IMR-90 (cell line): ENCODE results near the gene ZCCHC7. TPM values are rescaled to one million over a fixed set of nuclear protein-coding genes. Genes with fewer than 3 reads are reported as not detected.

Source experiments
- ATAC-seq: fragments of 200-7000 bp; cut with Tn5 transposase; 2 replicates; pipeline ENCODE4 v1.9.1; 2020; ENCODE audit warnings: low read depth, mild to moderate bottlenecking, moderate library complexity
- BruUV-seq: library from RNA; stranded (reverse); fragments of 400-500 nt; replicated peaks from 2 replicates; lab custom pipeline; 2021; lab: Mats Ljungman, UMichigan
- CTCF ChIA-PET: fragments of 300-600 bp; formaldehyde crosslinking; extraction: SDS; loops from one replicate; lab custom pipeline; 2021; ENCODE audit warnings: antibody characterized with exemption; lab: Yijun Ruan, JAX
- POLR2A ChIA-PET: fragments of 300-600 bp; sonication (Branson Sonifier 250); formaldehyde crosslinking; loops from one replicate; lab custom pipeline; 2022; ENCODE audit warnings: antibody characterized with exemption; ENCODE audit not compliant: unreplicated experiment; lab: Charles Lee
- DNase-seq: peaks from one replicate; pipeline ENCODE4 v3.0.0; 2013
- H2AFZ ChIP-seq: replicated peaks from 2 replicates; pipeline ENCODE3; 2013; ENCODE audit warnings: low read length, mild to moderate bottlenecking; ENCODE audit not compliant: poor library complexity
- H2AK5ac ChIP-seq: 2 replicates; pipeline ENCODE4 v1.6.1; 2013; ENCODE audit warnings: low read depth, low read length, inconsistent platforms
- H2AK9ac ChIP-seq: replicated peaks from 2 replicates; pipeline ENCODE3; 2013; ENCODE audit warnings: mild to moderate bottlenecking, low read depth, low read length, moderate library complexity; ENCODE audit not compliant: poor library complexity
- H2BK120ac ChIP-seq: 2 replicates; pipeline ENCODE4 v1.6.1; 2013; ENCODE audit warnings: low read depth, low read length, inconsistent platforms
- H2BK15ac ChIP-seq: 3 replicates; pipeline ENCODE4 v1.6.1; 2013; ENCODE audit warnings: low read depth, low read length, inconsistent platforms
- H2BK20ac ChIP-seq: 2 replicates; pipeline ENCODE4 v1.6.1; 2013; ENCODE audit warnings: low read depth, mild to moderate bottlenecking, inconsistent platforms, low read length, moderate library complexity
- H2BK5ac ChIP-seq: 2 replicates; pipeline ENCODE4 v1.6.1; 2013; ENCODE audit warnings: mild to moderate bottlenecking, low read depth, low read length, inconsistent platforms; ENCODE audit not compliant: poor library complexity, severe bottlenecking
- H3K14ac ChIP-seq: replicated peaks from 2 replicates; pipeline ENCODE4 v1.6.1; 2013; ENCODE audit warnings: low read depth, low read length, inconsistent platforms
- H3K18ac ChIP-seq: 2 replicates; pipeline ENCODE4 v1.6.1; 2013; ENCODE audit warnings: low read depth, low read length, control low read depth
- H3K23ac ChIP-seq: 2 replicates; pipeline ENCODE4 v1.6.1; 2013; ENCODE audit warnings: low read depth, low read length, inconsistent platforms
- H3K27ac ChIP-seq: 2 replicates; pipeline ENCODE4 v1.5.1; 2013; ENCODE audit warnings: mild to moderate bottlenecking, control low read depth, low read length; ENCODE audit not compliant: insufficient read depth
- H3K27me3 ChIP-seq: 2 replicates; pipeline ENCODE4 v1.6.1; 2013; ENCODE audit warnings: low read length; ENCODE audit not compliant: control insufficient read depth, insufficient read depth
- H3K36me3 ChIP-seq: 2 replicates; pipeline ENCODE4 v1.6.1; 2013; ENCODE audit warnings: low read length, mixed read lengths; ENCODE audit not compliant: control insufficient read depth, insufficient read depth
- H3K4ac ChIP-seq: 2 replicates; pipeline ENCODE4 v1.6.1; 2013; ENCODE audit warnings: low read depth, low read length, inconsistent platforms
- H3K4me1 ChIP-seq: 2 replicates; pipeline ENCODE4 v1.6.1; 2013; ENCODE audit warnings: low read length, mixed read lengths; ENCODE audit not compliant: control insufficient read depth, insufficient read depth
- H3K4me2 ChIP-seq: 2 replicates; pipeline ENCODE4 v1.6.1; 2013; ENCODE audit warnings: low read depth, mild to moderate bottlenecking, control low read depth, low read length, moderate library complexity
- H3K4me3 ChIP-seq: 2 replicates; pipeline ENCODE4 v1.5.1; 2013; ENCODE audit warnings: low read depth, mild to moderate bottlenecking, control low read depth, low read length, moderate library complexity; ENCODE audit not compliant: insufficient read depth
- H3K56ac ChIP-seq: 2 replicates; pipeline ENCODE4 v1.6.1; 2013; ENCODE audit warnings: low read length, inconsistent platforms; ENCODE audit not compliant: insufficient read depth; ENCODE audit errors: extremely low read depth
- H3K79me1 ChIP-seq, 2 experiments: 2 replicates each; pipeline ENCODE4 v1.6.1; 2013; ENCODE audit warnings: low read length in 2 of 2, inconsistent platforms in 1 of 2, low read depth in 1 of 2
- H3K9ac ChIP-seq: 2 replicates; pipeline ENCODE4 v1.6.1; 2013; ENCODE audit warnings: low read depth, low read length, control low read depth
- H3K9me1 ChIP-seq: 2 replicates; pipeline ENCODE4 v1.6.1; 2013; ENCODE audit warnings: low read length, inconsistent platforms; ENCODE audit not compliant: insufficient read depth
- H3K9me3 ChIP-seq: 2 replicates; pipeline ENCODE4 v1.6.1; 2013; ENCODE audit warnings: low read length; ENCODE audit not compliant: control insufficient read depth, insufficient read depth
- H4K20me1 ChIP-seq: 2 replicates; pipeline ENCODE4 v1.6.1; 2013; ENCODE audit warnings: low read length, inconsistent platforms; ENCODE audit not compliant: insufficient read depth
- H4K5ac ChIP-seq: 2 replicates; pipeline ENCODE4 v1.6.1; 2013; ENCODE audit warnings: mild to moderate bottlenecking, low read depth, low read length, control low read depth
- H4K8ac ChIP-seq, 2 experiments: 2 replicates each; pipeline ENCODE4 v1.6.1; 2013; ENCODE audit warnings: low read depth in 2 of 2, low read length in 2 of 2, control low read depth in 1 of 2, inconsistent platforms in 1 of 2
- H4K91ac ChIP-seq: 2 replicates; pipeline ENCODE4 v1.6.1; 2013; ENCODE audit warnings: low read depth, low read length, inconsistent platforms; ENCODE audit not compliant: insufficient read depth
- CHD1 ChIP-seq: IDR thresholded peaks from 2 replicates; pipeline ENCODE4 v1.6.1; 2012; ENCODE audit warnings: low read depth, low read length, improper control_type of control experiment
- ELK1 ChIP-seq: fragments of 150-350 bp; IDR thresholded peaks from 2 replicates; pipeline ENCODE4 v1.6.1; 2016; ENCODE audit warnings: low read depth, mild to moderate bottlenecking, low read length, moderate library complexity, borderline replicate concordance
- FOS ChIP-seq: fragments of 150-350 bp; IDR thresholded peaks from 2 replicates; pipeline ENCODE4 v1.6.1; 2016; ENCODE audit warnings: low read depth, low read length
- MAFK ChIP-seq: IDR thresholded peaks from 2 replicates; pipeline ENCODE4 v1.6.1; 2012; ENCODE audit warnings: low read depth, low read length, improper control_type of control experiment
- MXI1 ChIP-seq: IDR thresholded peaks from 2 replicates; pipeline ENCODE4 v1.6.1; 2012; ENCODE audit warnings: low read depth, mild to moderate bottlenecking, low read length, moderate library complexity, borderline replicate concordance
- RAD21 ChIP-seq: IDR thresholded peaks from 2 replicates; pipeline ENCODE4 v1.6.1; 2012; ENCODE audit warnings: low read length, improper control_type of control experiment
- RCOR1 ChIP-seq: IDR thresholded peaks from 2 replicates; pipeline ENCODE4 v1.6.1; 2012; ENCODE audit warnings: mild to moderate bottlenecking, low read length, improper control_type of control experiment; ENCODE audit not compliant: insufficient replicate concordance
- WGBS, 2 experiments: methylation state at CpG; one replicate each; pipeline versions ENCODE4 v1.1.5 to v1.1.7; 2013; ENCODE audit warnings: missing lambda C conversion rate in 2 of 2; ENCODE audit not compliant: insufficient read length in 1 of 2; ENCODE audit errors: extremely low coverage in 2 of 2; 5-methylcytosine and 5-hydroxymethylcytosine counted together
- dilution Hi-C: fragments of 300-500 bp; cut with HindIII; formaldehyde crosslinking; loops from one replicate; pipeline ENCODE4 v1.14.3; 2018; ENCODE audit warnings: low sequenced_read_pairs; ENCODE audit not compliant: unreplicated experiment
- in situ Hi-C: fragments of 300-500 bp; cut with MboI; formaldehyde crosslinking; loops from 3 replicates; pipeline ENCODE4 v1.14.3; 2019; ENCODE audit warnings: low sequenced_read_pairs, inconsistent platforms, mixed read lengths
- intact Hi-C: fragments of 100-400 bp; cut with micrococcal nuclease; formaldehyde crosslinking; loops from 2 replicates; pipeline ENCODE4 v1.10.0; 2022
- polyA plus RNA-seq, 3 experiments: library from polyadenylated mRNA; depleted of rRNA; stranded (reverse); fragments of >200 nt; gene quantifications; 2 replicates each; pipeline ENCODE4 v1.2.3, GENCODE V29; 2012; ENCODE audit warnings: low replicate concordance in 1 of 3
- total RNA-seq: library from RNA; depleted of rRNA; stranded (reverse); fragments of >200 nt; gene quantifications from 2 replicates; pipeline ENCODE4 v1.2.3, GENCODE V29; 2012

ZCCHC7 gene
- total and polyA plus RNA-seq, 2 of the 4 experiments (the other 2 are of a cell fraction), result 13.6 to 28.7 TPM

GRCh38 chr9:37345038-37345437, 224.7 kb downstream of the ZCCHC7 start:
- H3K23ac ChIP-seq, result no peak overlapping the region
- no peak overlapping the region for H3K4me3 ChIP-seq
- no peak overlapping the region for H3K18ac ChIP-seq
- no peaks in the 10 kb centered on the region; a peak in 1 of 4 replicates for H3K79me1 ChIP-seq
- no peak overlapping the region for H2AK5ac ChIP-seq
- no peaks in the 10 kb centered on the region for H3K9me3 ChIP-seq
- no peaks in the 10 kb centered on the region; the same call in 1 of the 2 replicates for H3K9me1 ChIP-seq
- H3K9ac ChIP-seq, result no peak overlapping the region
- in situ Hi-C loops (no loop called here), dilution Hi-C loops (no loop called here), intact Hi-C loops (no loop called here)
- H2AFZ ChIP-seq, result no peak overlapping the region
- H3K27ac ChIP-seq, result no peak overlapping the region
- DNase-seq (no peak), ATAC-seq (no peak)
- H4K91ac ChIP-seq, result no peak overlapping the region
- no peak overlapping the region for H3K56ac ChIP-seq
- H2BK5ac ChIP-seq, result no peak overlapping the region
- H3K4ac ChIP-seq, result no peak overlapping the region
- BruUV-seq, result no TSS peak
- 100% methylated on average over 2 of the region's 3 CpGs; no CpG with 5 or more reads in 1 of the 2 experiments for WGBS, 2 experiments
- 0 out of 2 replicates have a peak, but pooled peaks cover 2% of the 10 kb centered on the region for H3K36me3 ChIP-seq
- no peak overlapping the region for H4K8ac ChIP-seq
- H4K5ac ChIP-seq, result no peak overlapping the region
- H3K4me1 ChIP-seq, result no peaks in the 10 kb centered on the region
- no peak overlapping the region for H2BK120ac ChIP-seq
- H2BK20ac ChIP-seq, result no peak overlapping the region
- H3K27me3 ChIP-seq, result no peaks in the 10 kb centered on the region
- H3K14ac ChIP-seq, result no peak overlapping the region
- TF ChIP-seq MXI1 (no peak), RAD21 (no peak), FOS (no peak), RCOR1 (no peak), MAFK (no peak), ELK1 (no peak), CHD1 (no peak)
- no peak overlapping the region for H2BK15ac ChIP-seq
- ChIA-PET POLR2A (no interaction called here), CTCF (no interaction called here)
- H4K20me1 ChIP-seq, result no peaks in the 10 kb centered on the region
- H2AK9ac ChIP-seq, result no peak overlapping the region
- no peak overlapping the region for H3K4me2 ChIP-seq
